ENCODE measurements around the gene GSTM3.
"Not testable (repeated sequence)": the region's sequence is repeated elsewhere in the genome, so short reads cannot be mapped to it uniquely, and the experiment has no call there.

The GSTM3 gene

DNA sequence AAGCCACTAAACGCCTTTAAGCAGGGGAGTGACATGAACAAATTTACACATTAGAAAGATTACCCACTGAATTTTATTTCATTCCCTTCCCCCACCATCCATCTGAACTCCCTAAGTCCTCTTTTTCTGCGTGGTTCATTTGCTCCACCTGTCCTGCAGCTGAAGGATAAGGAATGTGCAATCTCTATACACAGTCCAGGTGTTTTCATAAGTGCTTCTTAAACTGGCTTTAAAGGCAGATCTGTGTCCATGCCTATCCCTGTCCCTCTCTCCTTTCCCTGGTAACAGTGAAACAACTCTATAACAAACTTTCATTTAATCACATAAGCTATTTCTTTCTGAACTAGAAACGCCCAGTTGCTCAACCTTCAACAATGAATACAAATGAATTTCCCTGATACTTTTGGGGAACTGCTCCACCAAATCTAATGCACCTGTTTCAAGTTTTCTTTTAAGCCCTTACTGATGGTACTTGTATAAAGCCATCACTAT is 8.4 kb downstream of the GSTM3 start:
- in situ Hi-C loops (cut with MboI; ENCODE audit: low sequenced_read_pairs) = no loop called here

DNA sequence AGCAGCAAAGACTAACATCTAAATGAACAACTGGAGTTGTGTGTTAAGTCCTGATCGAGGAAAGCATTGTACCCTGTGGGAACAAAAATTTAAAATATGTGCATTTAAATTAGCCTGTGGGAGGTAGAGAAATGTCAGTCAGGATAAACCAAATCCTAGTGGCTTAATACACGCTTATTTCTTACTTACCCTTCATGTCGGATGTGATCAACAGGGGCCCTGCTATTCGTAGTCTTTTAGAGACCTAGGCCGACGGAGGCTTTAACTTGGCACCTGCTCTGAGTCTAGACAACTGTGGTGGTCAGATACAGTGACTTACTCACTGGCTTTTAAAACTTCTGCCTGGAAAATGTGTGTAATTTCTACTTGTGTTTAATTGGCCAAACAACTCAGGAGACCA is 10.2 kb downstream of the GSTM3 start:
- in situ Hi-C loops (cut with MboI; ENCODE audit: low sequenced_read_pairs) = no loop called here

DNA sequence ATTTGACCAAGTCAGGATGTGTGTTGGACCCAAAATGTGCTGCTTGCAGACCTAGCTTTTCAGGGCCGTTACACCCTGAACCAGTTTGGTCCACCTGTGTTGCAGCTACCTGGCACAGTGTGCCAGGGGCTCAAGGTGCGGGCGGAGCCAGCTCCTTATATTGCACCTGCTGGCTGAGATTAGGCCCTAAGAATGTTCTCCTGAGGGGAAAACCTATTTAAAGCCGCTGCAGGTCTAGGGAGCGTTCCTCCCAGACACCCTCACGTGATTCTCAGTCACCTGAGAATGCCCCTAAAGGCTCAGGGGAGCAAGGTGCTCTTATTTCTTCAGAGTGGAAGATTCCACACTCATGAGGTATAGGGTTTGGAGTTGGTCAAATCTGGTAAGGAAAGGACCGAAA is 12.0 kb downstream of the GSTM3 start:
- in situ Hi-C loops (cut with MboI; ENCODE audit: low sequenced_read_pairs) = no loop called here

DNA sequence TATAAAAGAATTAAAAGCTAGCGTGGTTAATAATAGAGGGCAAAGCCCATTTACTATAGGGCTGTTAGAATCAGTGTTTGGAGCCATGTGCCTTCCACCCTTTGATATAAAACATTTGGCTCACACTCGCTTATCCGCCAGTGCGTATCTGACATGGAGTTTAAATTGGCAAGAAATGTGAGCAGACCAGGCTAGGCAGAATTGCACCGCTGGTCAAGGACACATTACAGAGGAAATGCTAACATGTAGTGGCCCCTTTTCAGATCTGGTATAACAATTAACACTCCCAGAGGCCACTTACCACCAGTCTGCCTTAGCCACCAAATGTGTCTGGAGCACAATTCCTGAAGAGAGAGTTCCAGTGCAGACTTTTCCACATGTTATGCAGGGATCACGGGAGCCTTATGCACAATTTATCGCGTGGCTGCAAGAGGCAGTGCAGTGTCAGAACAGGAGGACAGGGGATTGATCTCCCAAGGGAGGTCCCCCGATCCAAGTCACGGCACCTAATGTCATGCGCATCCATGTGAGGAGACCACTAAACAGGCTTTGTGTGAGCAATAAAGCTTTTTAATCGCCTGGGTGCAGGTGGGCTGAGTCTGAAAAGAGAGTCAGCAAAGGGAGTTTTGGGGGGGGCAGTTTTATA is 14.0 kb downstream of the GSTM3 start:
- in situ Hi-C loops (cut with MboI; ENCODE audit: low sequenced_read_pairs) = no loop called here

DNA sequence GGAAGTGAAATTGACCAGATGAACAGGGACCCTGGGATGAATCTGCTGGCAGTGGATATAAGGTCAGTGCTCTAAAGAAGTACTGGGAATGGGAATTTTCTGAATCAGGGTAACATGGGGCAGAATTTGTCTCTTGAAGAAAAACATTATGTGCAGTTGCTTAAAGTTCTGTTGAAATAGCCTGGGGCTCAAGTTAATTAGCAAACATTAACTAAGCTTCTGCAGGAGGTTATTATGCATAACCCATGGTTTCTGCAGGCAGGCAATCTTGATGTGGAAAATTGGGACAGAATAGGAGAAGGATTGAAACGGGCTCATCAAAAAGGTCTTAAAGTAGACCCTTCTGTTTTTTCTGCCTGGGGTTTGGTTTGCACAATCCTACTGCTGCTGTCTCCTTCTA is 14.8 kb downstream of the GSTM3 start:
- in situ Hi-C loops (cut with MboI; ENCODE audit: low sequenced_read_pairs) = no loop called here

DNA sequence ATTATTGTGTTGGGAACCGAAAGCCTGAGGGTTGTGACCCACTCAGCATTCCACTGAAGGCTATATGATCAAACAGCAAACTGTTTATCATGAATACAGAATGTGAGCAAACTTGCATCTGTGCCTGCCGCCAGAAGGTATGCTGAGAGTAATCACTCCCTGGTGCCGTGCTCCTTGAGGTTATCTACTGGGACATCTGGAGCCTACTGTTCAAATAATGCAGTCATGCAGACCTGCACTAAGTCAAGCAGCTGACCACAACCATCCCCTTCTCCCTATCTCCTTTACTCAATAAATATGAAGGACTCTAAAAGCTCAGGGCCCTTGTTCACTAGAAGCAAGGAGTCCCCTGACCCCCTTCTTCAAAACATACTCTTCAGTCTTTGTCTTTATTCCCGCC is 15.3 kb downstream of the GSTM3 start:
- in situ Hi-C loops (cut with MboI; ENCODE audit: low sequenced_read_pairs) = no loop called here

DNA sequence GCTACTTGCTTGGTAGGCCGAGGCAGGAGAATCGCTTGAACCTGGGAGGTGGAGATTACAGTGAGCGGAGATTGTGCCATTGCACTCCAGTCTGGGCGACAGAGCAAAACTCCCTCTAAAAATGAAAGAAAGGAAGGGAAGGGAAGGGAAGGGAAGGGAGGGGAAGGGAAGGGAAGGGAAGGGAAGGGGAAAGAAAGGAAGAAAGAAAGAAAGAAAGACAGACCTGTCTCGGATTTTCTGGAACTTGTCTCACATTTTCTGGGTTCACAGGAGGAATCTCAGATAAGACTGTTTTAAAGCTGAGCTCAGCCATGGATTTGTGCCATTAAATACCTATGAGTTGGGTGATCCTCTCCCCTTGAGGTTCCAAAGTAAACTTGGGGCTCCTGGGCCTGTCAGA is 15.9 kb downstream of the GSTM3 start:
- in situ Hi-C loops (cut with MboI; ENCODE audit: low sequenced_read_pairs) = no loop called here

DNA sequence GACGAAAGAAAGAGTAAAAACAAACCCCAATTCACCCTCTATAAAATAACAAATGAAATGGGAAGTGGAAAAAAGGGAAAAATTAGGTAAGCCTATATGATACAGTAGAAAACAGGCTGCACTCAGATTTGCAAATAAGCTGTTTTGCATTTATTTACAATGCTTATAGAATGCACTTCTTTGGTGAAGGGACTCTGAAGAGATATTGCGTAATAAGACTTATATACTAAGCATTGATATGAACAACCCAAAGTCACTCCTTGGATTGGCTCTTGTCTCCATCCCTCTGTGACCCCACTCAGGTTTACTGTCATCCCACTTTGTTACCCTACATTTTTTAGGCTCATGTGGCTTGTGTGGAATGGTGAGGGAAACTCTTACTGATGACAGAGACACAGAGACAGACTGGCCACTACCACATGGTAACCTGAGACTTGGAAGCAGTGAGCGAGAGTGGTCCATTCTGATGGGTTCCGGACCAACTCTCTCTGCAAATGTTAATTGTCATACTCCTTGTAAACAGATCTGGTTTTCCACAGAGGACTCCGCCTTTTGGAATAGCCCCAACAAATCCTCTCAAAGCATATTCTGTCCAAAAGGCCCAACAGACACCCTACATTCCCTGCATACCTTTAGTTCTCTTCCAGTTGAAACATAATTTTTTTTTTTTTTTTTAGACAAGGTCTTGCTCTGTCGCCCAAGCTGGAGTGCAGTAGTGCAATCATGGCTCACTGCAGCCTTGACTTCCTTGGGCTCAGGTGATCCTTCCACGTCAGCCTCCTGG is 17.7 kb downstream of the GSTM3 start:
- in situ Hi-C loops (cut with MboI; ENCODE audit: low sequenced_read_pairs) = no loop called here

DNA sequence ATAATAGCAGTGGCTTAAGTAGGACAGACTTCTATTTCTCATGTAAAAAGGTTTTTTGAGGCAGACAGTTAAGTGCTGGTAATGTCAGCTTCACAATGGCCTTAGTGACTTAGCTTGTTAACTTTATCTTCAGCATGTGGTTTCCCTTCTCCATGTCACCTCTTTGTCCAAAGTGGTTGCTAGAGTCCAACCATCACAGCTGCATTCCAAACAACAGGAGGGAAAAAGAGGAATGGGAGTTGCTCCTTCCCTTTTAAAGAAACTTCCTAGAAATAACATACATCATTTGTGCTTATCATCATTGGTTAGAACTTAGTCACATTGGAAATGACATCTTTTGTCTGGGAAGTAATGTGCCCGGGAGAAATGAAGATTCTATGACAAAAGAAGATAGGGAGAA is 18.9 kb downstream of the GSTM3 start:
- in situ Hi-C loops (cut with MboI; ENCODE audit: low sequenced_read_pairs) = no loop called here

DNA sequence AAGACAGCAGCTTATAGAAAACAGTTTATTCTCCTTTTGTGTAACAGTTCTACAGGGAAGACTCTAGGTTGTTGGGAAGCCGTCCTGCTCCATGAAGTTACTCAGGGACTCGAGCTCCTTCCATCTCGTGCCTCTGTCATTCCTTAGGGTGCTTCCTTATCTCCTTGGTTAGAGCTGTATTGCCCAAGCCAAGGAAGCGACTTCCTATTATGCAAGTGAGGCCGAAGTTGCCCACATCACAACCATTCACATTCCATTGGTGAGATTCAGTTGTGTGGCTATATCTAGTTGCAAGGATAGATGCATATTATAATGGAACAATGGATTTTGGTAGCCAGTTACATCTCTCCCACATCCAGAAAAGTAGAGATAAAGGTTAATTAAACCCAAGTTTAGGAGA is 19.8 kb downstream of the GSTM3 start:
- in situ Hi-C loops (cut with MboI; ENCODE audit: low sequenced_read_pairs) = no loop called here

DNA sequence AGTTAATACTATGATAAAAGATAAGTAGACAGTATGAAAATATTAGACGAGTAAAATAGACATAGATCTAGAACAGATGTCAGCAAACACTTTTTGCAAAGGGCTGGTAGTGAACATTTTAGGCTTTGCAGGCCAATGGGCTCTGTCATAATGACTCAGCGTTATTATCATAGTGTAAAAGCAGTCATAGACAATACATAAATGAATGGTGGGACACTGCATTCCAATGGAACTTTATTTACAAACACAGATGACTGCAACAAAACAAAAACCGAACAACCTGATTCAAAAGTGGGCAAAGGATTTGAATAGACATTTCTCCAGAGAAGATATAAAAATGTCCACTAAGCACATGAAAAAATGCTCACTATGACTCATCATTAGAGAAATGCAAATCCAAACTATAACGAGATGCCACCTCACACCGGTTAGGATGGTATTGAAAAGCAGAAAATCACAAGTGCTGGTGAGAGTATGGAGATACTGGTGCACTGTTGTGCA is 21.5 kb downstream of the GSTM3 start:
- in situ Hi-C loops (cut with MboI; ENCODE audit: low sequenced_read_pairs) = no loop called here

DNA sequence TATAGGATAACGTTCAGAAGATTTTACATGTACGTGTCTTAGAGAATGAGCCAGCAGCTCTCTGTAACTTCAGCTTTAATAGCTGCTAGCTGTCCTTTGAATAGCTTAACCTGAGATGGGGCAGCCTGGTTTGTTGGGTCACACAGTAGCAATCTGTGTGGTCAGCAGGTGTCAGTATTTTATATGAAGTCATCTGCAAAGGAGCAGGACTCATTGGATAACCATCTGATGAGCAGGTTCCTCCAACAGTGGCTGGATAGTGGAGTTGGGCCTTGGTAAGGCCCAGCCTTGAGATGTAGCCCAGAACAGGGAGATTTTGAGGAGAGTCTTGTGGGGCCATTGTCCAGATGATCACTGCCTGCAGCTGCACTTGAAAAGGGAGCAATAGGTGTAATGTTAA is 22.3 kb downstream of the GSTM3 start:
- in situ Hi-C loops (cut with MboI; ENCODE audit: low sequenced_read_pairs) = no loop called here

DNA sequence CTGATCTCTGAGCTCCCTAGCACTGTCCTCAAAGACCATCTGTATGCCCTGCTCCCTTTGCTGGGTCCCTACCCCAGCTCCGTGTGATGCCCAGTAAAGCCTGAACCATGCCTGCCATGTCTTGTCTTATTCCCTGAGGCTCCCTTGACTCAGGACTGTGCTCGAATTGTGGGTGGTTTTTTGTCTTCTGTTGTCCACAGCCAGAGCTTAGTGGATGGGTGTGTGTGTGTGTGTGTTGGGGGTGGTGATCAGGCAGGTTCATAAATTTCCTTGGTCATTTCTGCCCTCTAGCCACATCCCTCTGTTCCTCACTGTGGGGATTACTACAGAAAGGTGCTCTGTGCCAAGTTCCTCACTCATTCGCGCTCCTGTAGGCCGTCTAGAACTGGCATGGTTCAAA is 23.1 kb downstream of the GSTM3 start:
- in situ Hi-C loops (cut with MboI; ENCODE audit: low sequenced_read_pairs) = no loop called here

DNA sequence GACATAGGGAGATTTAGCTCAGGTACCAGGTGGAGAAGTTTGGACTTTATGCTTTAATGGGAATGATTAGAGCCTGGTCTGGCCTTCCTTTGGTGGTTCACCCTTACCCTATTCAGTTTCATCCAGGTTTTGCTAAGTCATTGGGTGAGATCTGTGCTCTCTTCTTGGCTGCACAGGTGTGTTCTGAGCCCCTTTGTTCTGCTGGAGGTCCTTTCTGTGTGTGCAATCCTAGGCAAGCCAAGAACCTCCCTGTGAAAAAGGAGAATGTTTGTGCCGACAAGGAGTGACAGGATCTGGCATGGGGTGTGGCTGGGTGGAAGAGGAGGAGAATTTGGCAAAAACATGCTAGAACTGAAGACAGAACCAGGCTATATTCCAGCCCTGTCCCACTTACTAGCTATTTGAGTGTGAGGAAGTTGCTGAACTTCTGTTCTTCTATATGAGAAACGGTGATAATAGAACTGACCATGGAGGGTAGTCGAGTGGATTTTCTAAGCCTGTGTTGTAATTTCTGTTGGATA is 24.2 kb downstream of the GSTM3 start:
- in situ Hi-C loops (cut with MboI; ENCODE audit: low sequenced_read_pairs) = no loop called here

DNA sequence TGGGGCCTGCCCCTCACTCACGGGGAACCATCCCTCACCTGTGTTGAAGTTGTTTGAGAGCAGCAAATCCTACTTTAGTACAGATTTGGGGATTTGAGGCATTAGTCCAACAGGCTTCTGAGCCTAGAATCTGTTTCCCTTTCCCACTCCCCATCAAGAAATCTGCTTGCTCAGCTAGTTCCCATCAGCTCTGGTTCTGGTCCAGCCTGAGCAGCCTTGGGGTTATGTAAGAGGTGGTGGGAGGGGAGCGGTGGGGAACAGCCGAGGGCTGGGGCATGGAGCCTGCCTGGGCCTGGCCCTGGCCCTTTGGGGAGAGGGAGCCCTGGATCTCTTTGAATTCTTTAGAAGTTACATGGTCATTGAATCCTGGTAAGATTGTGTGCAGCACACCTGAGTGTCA is 24.7 kb downstream of the GSTM3 start:
- in situ Hi-C loops (cut with MboI; ENCODE audit: low sequenced_read_pairs) = no loop called here

DNA sequence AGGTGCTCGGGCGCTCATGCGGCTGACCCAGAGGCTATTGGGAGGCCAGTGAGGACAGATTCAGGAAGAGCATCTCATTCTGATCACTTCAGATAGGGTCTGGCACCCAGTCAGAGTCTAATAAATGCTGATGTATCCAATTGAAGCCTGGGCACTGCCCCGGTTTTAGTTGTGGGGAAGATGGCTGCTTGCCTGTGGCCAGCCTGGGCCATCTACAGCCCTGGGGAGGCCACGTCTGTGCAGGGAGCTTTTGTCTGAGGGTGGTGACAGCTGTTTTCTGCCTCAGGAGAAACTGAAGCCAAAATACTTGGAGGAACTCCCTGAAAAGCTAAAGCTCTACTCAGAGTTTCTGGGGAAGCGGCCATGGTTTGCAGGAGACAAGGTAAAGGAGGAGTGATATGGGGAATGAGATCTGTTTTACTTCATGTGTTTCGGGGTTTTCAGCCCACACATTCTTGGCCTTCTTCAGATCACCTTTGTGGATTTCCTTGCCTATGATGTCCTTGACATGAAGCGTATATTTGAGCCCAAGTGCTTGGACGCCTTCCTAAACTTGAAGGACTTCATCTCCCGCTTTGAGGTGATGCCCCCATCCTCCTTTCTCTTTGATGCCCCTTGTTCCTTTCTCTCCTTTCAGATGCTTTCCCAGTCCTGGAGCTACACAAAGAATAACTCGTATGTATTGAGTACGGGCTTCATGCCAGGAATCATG is 26.0 kb downstream of the GSTM3 start:
- in situ Hi-C loops (cut with MboI; ENCODE audit: low sequenced_read_pairs) = no loop called here

DNA sequence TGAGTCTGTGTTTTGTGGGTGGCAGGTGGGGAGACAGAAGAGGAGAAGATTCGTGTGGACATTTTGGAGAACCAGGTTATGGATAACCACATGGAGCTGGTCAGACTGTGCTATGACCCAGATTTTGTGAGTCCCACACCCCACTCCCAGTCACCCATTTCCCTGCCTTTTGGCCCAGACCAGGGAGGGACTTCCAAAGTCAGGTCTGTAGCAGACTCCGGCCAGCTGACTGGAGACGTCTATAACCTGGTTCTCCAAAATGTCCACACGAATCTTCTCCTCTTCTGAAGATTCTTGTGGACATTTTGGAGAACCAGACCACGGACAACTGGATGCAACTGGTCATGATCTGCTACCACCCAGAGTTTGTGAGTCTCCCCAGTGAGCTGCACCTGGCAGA is 27.2 kb downstream of the GSTM3 start:
- in situ Hi-C loops (cut with MboI; ENCODE audit: low sequenced_read_pairs) = no loop called here

DNA sequence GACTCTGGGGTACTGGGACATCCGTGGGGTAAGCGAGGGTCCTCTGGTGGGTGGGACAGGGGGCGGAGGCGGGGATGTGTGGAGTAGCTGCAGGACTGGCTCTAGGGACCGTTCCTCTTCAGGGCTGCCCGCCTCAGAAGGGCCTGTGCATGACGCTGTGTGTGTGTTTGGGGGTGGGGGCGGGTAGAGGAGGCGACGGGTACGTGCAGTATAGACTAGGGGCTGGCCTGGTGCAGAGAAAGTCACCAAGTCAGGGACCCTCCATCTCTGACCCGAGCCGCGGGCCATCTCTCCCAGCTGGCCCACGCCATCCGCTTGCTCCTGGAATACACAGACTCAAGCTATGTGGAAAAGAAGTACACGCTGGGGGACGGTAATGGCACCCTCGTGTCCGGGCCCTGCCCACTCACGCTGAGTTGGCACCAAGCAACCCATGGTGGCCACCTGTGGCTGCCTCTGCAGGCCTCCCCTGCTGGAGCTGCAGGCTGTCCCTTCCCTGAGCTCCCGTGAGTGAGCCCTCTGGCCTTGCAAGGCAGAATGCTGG is 28.4 kb downstream of the GSTM3 start:
- in situ Hi-C loops (cut with MboI; ENCODE audit: low sequenced_read_pairs) = no loop called here

DNA sequence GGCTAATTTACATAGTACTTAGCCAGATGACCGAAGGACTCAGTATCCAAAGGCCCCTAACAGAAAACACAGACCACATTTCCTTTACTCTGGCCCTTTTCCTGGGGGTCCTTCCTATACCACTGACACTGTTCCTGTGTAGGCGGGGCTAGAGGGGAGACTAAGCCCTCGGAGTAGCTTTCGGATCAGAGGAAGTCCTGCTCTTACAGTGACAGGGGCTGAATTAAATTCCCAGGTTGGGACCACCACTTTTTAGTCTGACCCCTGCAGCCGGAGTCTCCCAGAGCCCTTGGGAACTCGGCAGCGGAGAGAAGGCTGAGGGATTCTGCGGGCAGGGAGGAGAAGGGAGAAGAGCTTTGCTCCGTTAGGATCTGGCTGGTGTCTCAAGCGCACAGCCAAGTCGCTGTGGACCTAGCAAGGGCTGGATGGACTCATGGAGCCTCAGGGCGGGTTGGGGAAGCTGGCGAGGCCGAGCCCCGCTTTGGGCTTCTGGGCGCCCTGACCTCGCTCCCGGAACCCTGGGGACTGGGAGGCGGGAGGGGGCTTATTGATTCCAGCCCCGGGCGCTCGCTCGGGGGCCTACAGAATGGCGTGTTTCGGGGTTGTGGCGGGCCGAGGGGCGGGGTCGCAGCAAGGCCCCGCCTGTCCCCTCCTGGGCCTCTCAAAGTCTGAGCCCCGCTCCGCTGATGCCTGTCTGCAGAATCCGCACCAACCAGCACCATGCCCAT is 29.1 kb downstream of the GSTM3 start, which contains the start of gene GSTM5:
Gene GSTM5 (plus strand): TSS at position 659 of the 728 bp plus-strand sequence. CDS start 62 bp downstream, at position 721.
- in situ Hi-C loops (cut with MboI; ENCODE audit: low sequenced_read_pairs) = not testable (repeated sequence)

DNA sequence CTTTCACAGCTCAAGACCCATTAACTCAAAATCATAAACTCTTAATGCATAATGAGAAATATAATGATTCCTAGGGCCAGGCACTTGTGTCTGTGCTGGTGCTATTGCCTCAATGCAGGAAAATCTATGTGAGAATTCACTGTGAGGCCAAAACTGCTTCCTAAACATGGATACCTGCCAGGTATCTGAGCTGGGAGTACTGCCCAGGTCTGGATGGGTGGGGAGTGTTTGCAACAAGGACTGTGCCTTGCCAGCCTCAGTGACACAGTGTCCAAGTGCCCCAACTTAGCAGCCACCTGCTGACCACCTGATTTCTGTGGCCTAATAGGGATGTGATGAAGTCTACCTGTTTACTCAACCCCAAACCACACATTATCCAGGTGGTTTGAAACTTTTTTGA is 31.0 kb downstream of the GSTM3 start:
- in situ Hi-C loops (cut with MboI; ENCODE audit: low sequenced_read_pairs) = not testable (repeated sequence)

All from HL-60/S4 treated with phorbol 12-myristate 13-acetate at 8.2 ng/mL for 4 days and 3 days (cell line).